Loucy (cell line): ENCODE results near the gene PAX1.

Experiments
- H2AFZ ChIP-seq: fragments of 200-600 bp; sonication (generic); 2 replicates; pipeline ENCODE4 v1.6.0; 2016; ENCODE audit warnings: antibody characterized with exemption, mild to moderate bottlenecking, low read length, moderate library complexity
- H3F3A ChIP-seq: fragments of 200-600 bp; 2 replicates; pipeline ENCODE4 v1.6.0; 2016; ENCODE audit warnings: antibody characterized with exemption, low read depth, mild to moderate bottlenecking
- H3K27me3 ChIP-seq: fragments of 200-600 bp; sonication (generic); 2 replicates; pipeline ENCODE4 v1.6.1; 2014; ENCODE audit warnings: low read length, mild to moderate bottlenecking; ENCODE audit not compliant: insufficient read depth, poor library complexity, severe bottlenecking
- H3K36me3 ChIP-seq: fragments of 200-600 bp; sonication (generic); 2 replicates; pipeline ENCODE4 v1.6.1; 2016; ENCODE audit warnings: low read length; ENCODE audit not compliant: insufficient read depth
- H3K4me1 ChIP-seq: fragments of 200-600 bp; sonication (generic); 2 replicates; pipeline ENCODE4 v1.5.1; 2014; ENCODE audit warnings: low read length, mild to moderate bottlenecking; ENCODE audit not compliant: insufficient read depth, poor library complexity, severe bottlenecking
- H3K4me2 ChIP-seq: fragments of 200-600 bp; sonication (generic); 2 replicates; pipeline ENCODE4 v1.6.0; 2014; ENCODE audit warnings: antibody characterized with exemption, low read length, low read depth, mild to moderate bottlenecking; ENCODE audit not compliant: poor library complexity, severe bottlenecking
- H3K4me3 ChIP-seq: fragments of 200-600 bp; sonication (generic); 2 replicates; pipeline ENCODE4 v1.5.1; 2014; ENCODE audit warnings: low read length, mild to moderate bottlenecking, mixed read lengths; ENCODE audit not compliant: poor library complexity, severe bottlenecking
- H3K79me2 ChIP-seq: fragments of 200-600 bp; sonication (generic); 2 replicates; pipeline ENCODE4 v1.6.1; 2014; ENCODE audit warnings: low read length; ENCODE audit not compliant: insufficient read depth
- H3K9ac ChIP-seq: fragments of 200-600 bp; sonication (generic); 2 replicates; pipeline ENCODE4 v1.6.0; 2014; ENCODE audit warnings: mild to moderate bottlenecking, low read depth, low read length, moderate library complexity; ENCODE audit not compliant: poor library complexity, severe bottlenecking
- H3K9me2 ChIP-seq: fragments of 200-600 bp; sonication (generic); replicated peaks from 2 replicates; pipeline ENCODE4 v1.6.1; 2016; ENCODE audit warnings: low read depth, low read length, mixed read lengths
- H3K9me3 ChIP-seq: fragments of 200-600 bp; sonication (generic); 2 replicates; pipeline ENCODE4 v1.6.1; 2014; ENCODE audit warnings: mild to moderate bottlenecking, antibody characterized with exemption, low read length, low read depth; ENCODE audit not compliant: insufficient read depth
- H4K20me1 ChIP-seq: fragments of 200-600 bp; sonication (generic); 2 replicates; pipeline ENCODE4 v1.6.0; 2014; ENCODE audit warnings: antibody characterized with exemption, low read length, mild to moderate bottlenecking; ENCODE audit not compliant: insufficient read depth, poor library complexity, severe bottlenecking
- CTCF ChIP-seq: fragments of 200-600 bp; sonication (generic); conservative IDR thresholded peaks from 2 replicates; pipeline ENCODE4 v1.5.1; 2014; ENCODE audit warnings: mild to moderate bottlenecking, antibody characterized with exemption, low read length
- EZH2phosphoT487 ChIP-seq: fragments of 200-600 bp; IDR thresholded peaks from 2 replicates; pipeline ENCODE4 v1.6.1; 2018; ENCODE audit warnings: antibody characterized with exemption, mild to moderate bottlenecking, moderate library complexity, borderline replicate concordance

The PAX1 gene

GRCh38 chr20:21705575-21706260 lies at the start of gene PAX1:
TSS of gene PAX1 (plus strand) at chr20:21705664. CDS start at chr20:21705713, 49 bp downstream.
- Histone ChIP-seq H3K9ac (no peak within 1 kb of the TSS), H4K20me1 (no peaks in the 10 kb centered on the region), H3K79me2 (no peaks in the 10 kb centered on the region), H3K4me1 (no peaks in the 10 kb centered on the region), H3K9me3 (no peaks in the 10 kb centered on the region), H3K4me2 (no peak within 1 kb of the TSS), H3K9me2 (no peaks in the 10 kb centered on the region), H2AFZ (no peak within 1 kb of the TSS), H3F3A (no peaks in the 10 kb centered on the region), H3K4me3 (no peak within 1 kb of the TSS), H3K27me3 (no peaks in the 10 kb centered on the region), H3K36me3 (no peaks in the 10 kb centered on the region)
- no peak for TF ChIP-seq EZH2phosphoT487
- no peak for TF ChIP-seq CTCF

GRCh38 chr20:21656308-21657067 lies 49.0 kb upstream of the PAX1 start:
- H2AFZ ChIP-seq: no peak overlapping the region
- H4K20me1 ChIP-seq: no peaks in the 10 kb centered on the region
- H3K9ac ChIP-seq: no peak overlapping the region
- H3K4me1 ChIP-seq: no peaks in the 10 kb centered on the region
- no peaks in the 10 kb centered on the region for H3K79me2 ChIP-seq
- H3K9me3 ChIP-seq: no peaks in the 10 kb centered on the region
- H3F3A ChIP-seq: no peaks in the 10 kb centered on the region
- no peaks in the 10 kb centered on the region for H3K36me3 ChIP-seq
- H3K4me3 ChIP-seq: no peak overlapping the region
- H3K4me2 ChIP-seq: no peak overlapping the region
- H3K9me2 ChIP-seq: no peaks in the 10 kb centered on the region
- no peaks in the 10 kb centered on the region for H3K27me3 ChIP-seq
- TF ChIP-seq EZH2phosphoT487 (no peak), CTCF (no peak)

- Histone ChIP-seq H3K9ac (no peak overlapping the region), H4K20me1 (no peaks in the 10 kb centered on the region), H3K4me2 (no peak overlapping the region), H3K79me2 (no peaks in the 10 kb centered on the region), H3F3A (no peaks in the 10 kb centered on the region), H2AFZ (no peak overlapping the region), H3K36me3 (no peaks in the 10 kb centered on the region), H3K27me3 (no peaks in the 10 kb centered on the region), H3K4me3 (no peak overlapping the region), H3K9me3 (no peaks in the 10 kb centered on the region), H3K4me1 (no peaks in the 10 kb centered on the region), H3K9me2 (no peaks in the 10 kb centered on the region)
- TF ChIP-seq CTCF (no peak), EZH2phosphoT487 (no peak)
Measured at GRCh38 chr20:21661488-21662055, 43.9 kb upstream of the PAX1 start.
